Progenitor cell of endocrine pancreas (in vitro differentiated cells): Measurements from ENCODE around the gene ID2. TPM values are rescaled to one million over a fixed set of nuclear protein-coding genes. Genes with fewer than 3 reads are reported as not detected.

Source experiments
- DNase-seq: peaks from one replicate; pipeline ENCODE4 v3.0.0; 2021; ENCODE audit warnings: low spot score; ENCODE audit not compliant: unreplicated experiment
- H3K27ac Mint-ChIP-seq: 2 replicates; pipeline ENCODE4 v1.8.0; 2021; ENCODE audit warnings: mild to moderate bottlenecking, moderate library complexity, mixed read lengths
- H3K27me3 Mint-ChIP-seq: 2 replicates; pipeline ENCODE4 v1.8.0; 2021; ENCODE audit warnings: mixed read lengths
- H3K36me3 Mint-ChIP-seq: 2 replicates; pipeline ENCODE4 v1.8.0; 2022; ENCODE audit warnings: mixed read lengths; ENCODE audit not compliant: insufficient read depth
- H3K4me1 Mint-ChIP-seq: 2 replicates; pipeline ENCODE4 v1.8.0; 2021; ENCODE audit warnings: low read depth, mixed read lengths
- H3K4me3 Mint-ChIP-seq: 2 replicates; pipeline ENCODE4 v1.8.0; 2021; ENCODE audit warnings: low read depth, mild to moderate bottlenecking, moderate library complexity, mixed read lengths
- H3K9me3 Mint-ChIP-seq: 2 replicates; pipeline ENCODE4 v1.8.0; 2021; ENCODE audit warnings: low read depth, mixed read lengths
- total RNA-seq: library from RNA; stranded (reverse); gene quantifications from 2 replicates; pipeline ENCODE4 v1.2.1, GENCODE V29; 2021
- TF ChIP-seq, protein P1 (sequence below): fragments of 200-600 bp; sonication (generic); IDR thresholded peaks from one replicate; pipeline ENCODE4 v1.5.0; 2021; ENCODE audit warnings: antibody characterized with exemption, mild to moderate bottlenecking; ENCODE audit not compliant: unreplicated experiment

Gene ID2
- total RNA-seq, 1 donor from 2014 or later, result 304 TPM

DNA sequence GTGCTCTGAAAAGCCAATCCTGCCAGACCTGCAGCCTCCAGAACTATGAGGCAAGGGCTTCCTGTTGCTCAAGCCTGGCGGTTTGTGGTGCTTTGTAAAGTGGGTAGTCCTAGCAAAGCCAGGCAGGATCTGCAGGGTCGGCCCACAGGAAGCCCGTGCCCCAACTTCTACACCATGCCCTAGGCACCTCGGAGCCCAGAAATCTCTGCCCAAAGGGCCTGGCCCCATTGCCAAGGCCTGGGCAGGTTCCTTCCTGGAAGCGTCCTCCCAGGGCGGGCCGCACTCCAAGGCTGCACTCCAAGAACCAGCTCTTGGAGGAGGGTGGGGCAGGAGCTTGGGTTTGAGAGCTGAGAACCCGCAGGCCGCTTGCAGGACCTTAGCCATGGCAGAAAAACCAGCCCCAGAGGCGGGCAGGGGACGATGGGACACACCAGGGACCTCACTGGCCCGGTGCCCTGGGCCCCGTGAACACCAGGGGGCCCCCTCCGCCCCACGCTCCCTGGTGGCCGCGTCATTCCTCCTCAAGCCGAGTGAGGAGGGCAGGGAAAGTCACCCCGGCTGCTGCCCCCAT lies 37.2 kb upstream of the ID2 start:
- TF ChIP-seq, protein P1, sequence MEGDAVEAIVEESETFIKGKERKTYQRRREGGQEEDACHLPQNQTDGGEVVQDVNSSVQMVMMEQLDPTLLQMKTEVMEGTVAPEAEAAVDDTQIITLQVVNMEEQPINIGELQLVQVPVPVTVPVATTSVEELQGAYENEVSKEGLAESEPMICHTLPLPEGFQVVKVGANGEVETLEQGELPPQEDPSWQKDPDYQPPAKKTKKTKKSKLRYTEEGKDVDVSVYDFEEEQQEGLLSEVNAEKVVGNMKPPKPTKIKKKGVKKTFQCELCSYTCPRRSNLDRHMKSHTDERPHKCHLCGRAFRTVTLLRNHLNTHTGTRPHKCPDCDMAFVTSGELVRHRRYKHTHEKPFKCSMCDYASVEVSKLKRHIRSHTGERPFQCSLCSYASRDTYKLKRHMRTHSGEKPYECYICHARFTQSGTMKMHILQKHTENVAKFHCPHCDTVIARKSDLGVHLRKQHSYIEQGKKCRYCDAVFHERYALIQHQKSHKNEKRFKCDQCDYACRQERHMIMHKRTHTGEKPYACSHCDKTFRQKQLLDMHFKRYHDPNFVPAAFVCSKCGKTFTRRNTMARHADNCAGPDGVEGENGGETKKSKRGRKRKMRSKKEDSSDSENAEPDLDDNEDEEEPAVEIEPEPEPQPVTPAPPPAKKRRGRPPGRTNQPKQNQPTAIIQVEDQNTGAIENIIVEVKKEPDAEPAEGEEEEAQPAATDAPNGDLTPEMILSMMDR, result no peak
- Mint-ChIP-seq H3K9me3 (no peaks in the 10 kb centered on the region), H3K4me3 (no peak overlapping the region), H3K27ac (no peak overlapping the region), H3K27me3 (no peaks in the 10 kb centered on the region), H3K4me1 (peaks cover 13% of the 10 kb centered on the region), H3K36me3 (no peaks in the 10 kb centered on the region)
- DNase-seq, result no peak

DNA sequence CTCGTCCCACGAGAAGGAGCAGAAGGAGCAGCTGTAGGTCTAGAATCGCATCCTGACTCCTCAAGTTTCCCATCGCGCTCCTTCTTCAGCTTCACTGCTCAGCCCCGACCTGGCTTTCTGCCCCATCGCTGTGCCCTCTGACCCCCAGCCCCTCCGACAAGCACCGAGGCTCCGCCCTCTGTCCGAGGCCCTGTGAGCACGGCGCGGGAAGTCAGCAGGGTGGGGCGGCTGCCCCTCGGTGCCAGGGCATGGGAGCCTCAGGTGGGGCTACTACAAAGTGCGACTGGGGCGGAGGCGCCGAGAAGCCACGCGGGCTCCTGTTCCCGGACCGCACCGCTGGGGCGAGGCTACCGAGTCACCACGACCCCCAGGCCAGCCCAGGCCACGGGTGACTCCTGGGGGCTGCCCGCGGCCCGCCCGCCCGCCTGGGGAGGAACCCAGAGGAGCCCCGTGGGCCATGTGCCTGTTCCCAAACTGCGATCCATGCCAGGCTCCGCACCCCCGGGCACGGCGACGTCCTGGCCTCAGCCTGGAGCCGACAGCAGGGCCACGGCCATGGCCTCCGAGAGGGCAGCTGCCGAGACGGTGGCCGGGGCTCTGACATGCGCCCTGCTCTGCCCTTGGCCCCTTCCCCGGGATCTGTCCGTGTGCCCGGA lies 36.6 kb upstream of the ID2 start:
- H3K27me3 Mint-ChIP-seq, result no peaks in the 10 kb centered on the region
- TF ChIP-seq, protein P1, result no peak
- H3K4me3 Mint-ChIP-seq, result no peak overlapping the region
- H3K4me1 Mint-ChIP-seq, result peaks cover 13% of the 10 kb centered on the region
- no peaks in the 10 kb centered on the region for H3K36me3 Mint-ChIP-seq
- peaks cover 2% of the 10 kb centered on the region for H3K9me3 Mint-ChIP-seq
- no peak for DNase-seq
- H3K27ac Mint-ChIP-seq, result no peak overlapping the region

DNA sequence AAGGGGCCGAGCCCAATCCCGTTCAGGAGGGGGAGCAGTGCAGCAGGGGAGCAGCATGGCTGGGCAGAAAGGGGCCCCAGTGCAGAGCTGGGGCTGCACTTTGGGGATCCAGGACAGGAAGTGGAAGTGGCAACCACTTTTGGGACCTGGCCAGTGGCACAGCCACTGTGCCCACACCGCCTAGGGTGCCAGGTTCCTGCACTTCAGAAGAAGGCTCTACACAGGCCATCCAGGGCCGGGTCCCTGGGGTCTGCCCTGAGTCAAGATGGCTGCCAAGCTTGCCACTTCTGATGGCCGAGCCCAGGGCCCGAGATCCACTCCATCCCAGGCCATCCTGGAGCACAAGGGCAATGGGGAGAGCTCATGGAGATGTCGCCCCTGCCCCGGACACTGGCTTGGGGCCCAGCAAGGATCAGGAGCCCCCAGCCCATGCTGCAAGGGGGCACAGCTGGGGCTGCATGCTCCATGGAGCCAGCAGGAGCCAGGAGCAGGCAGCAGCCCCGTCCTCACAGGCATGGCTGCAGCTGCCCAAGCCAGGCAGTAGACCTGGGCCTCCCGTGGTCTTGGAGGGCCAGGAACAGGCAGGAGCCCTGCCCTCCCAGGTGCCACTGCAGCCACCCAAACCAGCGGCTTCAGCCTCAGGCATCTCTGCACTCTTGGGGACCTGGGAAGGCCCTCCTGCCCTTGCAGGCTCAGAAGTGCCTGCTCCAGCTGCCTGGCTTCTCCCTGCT lies 35.0 kb upstream of the ID2 start:
- Mint-ChIP-seq H3K27me3 (no peaks in the 10 kb centered on the region), H3K9me3 (peaks cover 3% of the 10 kb centered on the region), H3K4me3 (no peak overlapping the region), H3K4me1 (peaks cover 13% of the 10 kb centered on the region), H3K27ac (no peak overlapping the region), H3K36me3 (no peaks in the 10 kb centered on the region)
- TF ChIP-seq, protein P1, result no peak
- DNase-seq, result no peak

DNA sequence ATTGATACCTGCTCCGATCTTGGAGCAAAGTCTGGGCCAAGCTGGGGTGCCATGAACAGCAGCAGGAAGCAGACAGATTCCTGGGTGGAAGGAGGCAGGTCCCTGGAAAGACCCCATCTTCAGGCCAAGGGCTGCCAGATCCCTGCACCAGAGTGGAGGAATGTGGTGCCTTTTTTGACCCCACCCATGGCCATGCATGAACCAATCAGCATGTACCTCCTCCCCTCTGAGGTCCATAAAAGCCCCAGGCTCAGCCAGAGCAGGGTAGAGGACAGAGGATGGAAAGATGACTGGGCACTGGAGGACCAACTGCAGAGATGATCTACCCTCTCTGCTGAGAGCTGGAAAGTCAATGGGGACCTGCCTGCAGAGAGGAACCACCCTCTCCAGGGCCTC lies 34.4 kb upstream of the ID2 start:
- Mint-ChIP-seq H3K27me3 (no peaks in the 10 kb centered on the region), H3K36me3 (no peaks in the 10 kb centered on the region), H3K4me3 (no peak overlapping the region), H3K9me3 (peaks cover 3% of the 10 kb centered on the region), H3K4me1 (peaks cover 13% of the 10 kb centered on the region), H3K27ac (no peak overlapping the region)
- DNase-seq, result no peak
- TF ChIP-seq, protein P1, result no peak

DNA sequence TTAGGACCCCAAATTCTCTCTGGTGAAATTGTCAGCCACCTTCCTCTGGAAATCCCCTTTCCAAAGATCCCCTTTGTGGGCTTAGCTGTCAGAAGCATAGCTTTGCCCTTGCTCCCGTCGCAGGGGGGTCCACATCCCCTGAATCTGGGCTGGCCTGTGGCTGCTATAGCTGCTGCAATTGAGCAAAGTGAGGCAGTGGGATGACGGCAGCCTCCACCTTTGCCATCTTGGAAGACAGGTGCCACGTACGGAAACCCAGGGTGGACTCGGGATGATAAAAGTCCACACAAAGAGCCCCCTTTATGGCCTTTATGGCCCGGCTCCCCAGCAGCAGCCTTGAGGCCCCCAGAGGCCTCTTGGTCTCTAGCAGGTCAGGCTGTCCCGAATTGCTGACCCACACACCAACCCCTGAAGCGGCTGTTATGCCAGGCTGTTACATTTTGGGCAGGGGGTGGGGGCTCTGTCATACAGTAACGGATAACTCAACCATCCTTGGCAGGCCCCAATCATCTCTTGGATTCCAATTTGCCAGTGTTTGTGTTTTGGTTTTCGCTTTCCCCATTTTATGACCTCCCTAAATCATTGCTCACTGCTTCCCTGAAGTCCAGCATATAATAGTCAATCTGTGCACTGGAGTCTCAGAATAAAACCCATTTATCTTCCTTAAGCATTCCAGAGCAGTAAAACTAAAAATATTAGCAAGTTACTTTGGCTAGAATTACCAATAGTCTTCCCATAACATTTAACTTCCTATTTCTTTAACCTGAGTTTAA lies 33.2 kb upstream of the ID2 start:
- no peaks in the 10 kb centered on the region for H3K36me3 Mint-ChIP-seq
- TF ChIP-seq, protein P1, result no peak
- peaks cover 1% of the 10 kb centered on the region for H3K4me1 Mint-ChIP-seq
- H3K4me3 Mint-ChIP-seq, result no peak overlapping the region
- no peak overlapping the region for H3K27ac Mint-ChIP-seq
- H3K9me3 Mint-ChIP-seq, result peaks cover 3% of the 10 kb centered on the region
- DNase-seq, result no peak
- no peaks in the 10 kb centered on the region for H3K27me3 Mint-ChIP-seq
